Osteoblast (primary cell): ENCODE results near the gene MRPL44. TPM values are rescaled to one million over a fixed set of nuclear protein-coding genes. Genes with fewer than 3 reads are reported as not detected.

ENCODE experiments used
- DNase-seq: peaks from one replicate; pipeline ENCODE4 v3.0.0; 2011; ENCODE audit warnings: low spot score, mixed read lengths; ENCODE audit not compliant: insufficient read length; ENCODE audit errors: missing footprints
- H2AFZ ChIP-seq: 2 replicates; pipeline ENCODE4 v1.6.0; 2011; ENCODE audit warnings: mild to moderate bottlenecking, low read length
- H3K27ac ChIP-seq: 2 replicates; pipeline ENCODE4 v1.5.1; 2011; ENCODE audit warnings: mild to moderate bottlenecking, low read depth, low read length, moderate library complexity
- H3K27me3 ChIP-seq: 2 replicates; pipeline ENCODE4 v1.6.0; 2012; ENCODE audit warnings: mild to moderate bottlenecking, control low read depth, inconsistent platforms, low read length, moderate library complexity; ENCODE audit not compliant: insufficient read depth
- H3K36me3 ChIP-seq: 2 replicates; pipeline ENCODE4 v1.5.1; 2011; ENCODE audit warnings: mild to moderate bottlenecking, low read length, control low read depth, moderate library complexity; ENCODE audit not compliant: insufficient read depth
- H3K4me1 ChIP-seq: 2 replicates; pipeline ENCODE4 v1.5.1; 2011; ENCODE audit warnings: mild to moderate bottlenecking, low read length, control low read depth, moderate library complexity; ENCODE audit not compliant: insufficient read depth
- H3K4me2 ChIP-seq: 2 replicates; pipeline ENCODE4 v1.6.0; 2011; ENCODE audit warnings: mild to moderate bottlenecking, low read length; ENCODE audit not compliant: insufficient read depth
- H3K4me3 ChIP-seq: fragments of 200-600 bp; sonication (generic); 3 replicates; pipeline ENCODE4 v1.5.1; 2012; ENCODE audit warnings: mild to moderate bottlenecking, low read length, inconsistent platforms; ENCODE audit not compliant: insufficient read depth
- H3K79me2 ChIP-seq: 2 replicates; pipeline ENCODE4 v1.6.0; 2012; ENCODE audit warnings: mild to moderate bottlenecking, low read length, control low read depth, inconsistent platforms; ENCODE audit not compliant: insufficient read depth
- H3K9me3 ChIP-seq: 2 replicates; pipeline ENCODE4 v1.5.1; 2011; ENCODE audit warnings: low read depth, low read length, control low read depth
- H4K20me1 ChIP-seq: 2 replicates; pipeline ENCODE4 v1.6.0; 2012; ENCODE audit warnings: mild to moderate bottlenecking, low read length, control low read depth; ENCODE audit not compliant: insufficient read depth
- CTCF ChIP-seq: IDR thresholded peaks from 2 replicates; pipeline ENCODE4 v1.5.1; 2011; ENCODE audit warnings: mild to moderate bottlenecking, low read depth, low read length, moderate library complexity; ENCODE audit errors: extremely low read depth
- total RNA-seq: library from RNA; depleted of rRNA; stranded (reverse); fragments of >200 nt; gene quantifications from 2 replicates; pipeline ENCODE4 v1.2.3, GENCODE V29; 2012

Gene MRPL44
- total RNA-seq, 1 donor = 29.3 TPM

GRCh38 chr2:223956300-223956699 lies 963 bp upstream of the MRPL44 start:
- TF ChIP-seq CTCF = no peak
- peak overlapping the region; percentile 85 for H3K27ac ChIP-seq
- H4K20me1 ChIP-seq = peaks cover 18% of the 10 kb centered on the region
- peaks cover 40% of the 10 kb centered on the region for H3K79me2 ChIP-seq
- H3K4me1 ChIP-seq = peaks cover 52% of the 10 kb centered on the region
- DNase-seq = no peak
- H3K9me3 ChIP-seq = no peaks in the 10 kb centered on the region
- no peak overlapping the region for H3K4me3 ChIP-seq
- H3K4me2 ChIP-seq = peak overlapping the region; percentile 74
- H3K36me3 ChIP-seq = peaks cover 9% of the 10 kb centered on the region
- no peaks in the 10 kb centered on the region for H3K27me3 ChIP-seq
- peak overlapping the region; percentile 66 for H2AFZ ChIP-seq

- peak overlapping the region; percentile 53 for H2AFZ ChIP-seq
- DNase-seq = peak; percentile 82
- H3K4me3 ChIP-seq = peak overlapping the region; percentile 15
These were observed 2.4 kb downstream of the MRPL44 start for GRCh38 chr2:223959688-223960087.

GRCh38 chr2:223967981-223968380 lies 10.7 kb downstream of the MRPL44 start:
- TF ChIP-seq CTCF = no peak
- H3K9me3 ChIP-seq = no peaks in the 10 kb centered on the region
- H3K4me3 ChIP-seq = no peak overlapping the region
- peak; percentile 51 for DNase-seq
- no peak overlapping the region for H2AFZ ChIP-seq
- H3K27ac ChIP-seq = peak overlapping the region; percentile 3
- H3K4me1 ChIP-seq = peaks cover 22% of the 10 kb centered on the region
- H3K79me2 ChIP-seq = peaks cover 16% of the 10 kb centered on the region
- H4K20me1 ChIP-seq = peaks cover 11% of the 10 kb centered on the region
- peak overlapping the region; percentile 20 for H3K4me2 ChIP-seq
- H3K27me3 ChIP-seq = no peaks in the 10 kb centered on the region
- peaks cover 27% of the 10 kb centered on the region for H3K36me3 ChIP-seq

More at GRCh38 chr2:223959688-223960087, 2.4 kb downstream of the MRPL44 start:
- no peak overlapping the region for H3K27ac ChIP-seq
- peak overlapping the region; percentile 88 for H3K4me2 ChIP-seq
- H3K4me1 ChIP-seq = peaks cover 43% of the 10 kb centered on the region
- H3K36me3 ChIP-seq = peaks cover 23% of the 10 kb centered on the region
- no peaks in the 10 kb centered on the region for H3K27me3 ChIP-seq
- H4K20me1 ChIP-seq = peaks cover 34% of the 10 kb centered on the region
- peaks cover 68% of the 10 kb centered on the region for H3K79me2 ChIP-seq
- H3K9me3 ChIP-seq = no peaks in the 10 kb centered on the region
- no peak for TF ChIP-seq CTCF

- Histone ChIP-seq H3K4me1 (peaks cover 22% of the 10 kb centered on the region), H2AFZ (no peak overlapping the region), H3K27ac (no peak overlapping the region), H3K79me2 (peaks cover 5% of the 10 kb centered on the region), H3K4me2 (no peak overlapping the region), H3K4me3 (no peak overlapping the region), H3K36me3 (peaks cover 22% of the 10 kb centered on the region), H3K27me3 (no peaks in the 10 kb centered on the region), H3K9me3 (no peaks in the 10 kb centered on the region), H4K20me1 (no peaks in the 10 kb centered on the region)
- no peak for TF ChIP-seq CTCF
- no peak for DNase-seq
These were observed 12.1 kb downstream of the MRPL44 start for GRCh38 chr2:223969315-223969714.
